Activated naive CD4-positive, alpha-beta T cell treated with anti-CD3 and anti-CD28 coated beads for 36 hours (primary cell): ENCODE data around the gene RNF187. TPM values are rescaled to one million over a fixed set of nuclear protein-coding genes. Genes with fewer than 3 reads are reported as not detected.
"Not testable (repeated sequence)": the region's sequence is repeated elsewhere in the genome, so short reads cannot be mapped to it uniquely, and the experiment has no call there.

Source experiments
- CTCF ChIA-PET: fragments of 350-600 bp; sonication (Branson Sonifier 250); formaldehyde crosslinking; loops from one replicate; lab custom pipeline; 2021; ENCODE audit warnings: antibody characterized with exemption; lab: Charles Lee
- DNase-seq: peaks from one replicate; pipeline ENCODE4 v3.0.0-alpha.2; 2020
- H3K27ac Mint-ChIP-seq: one replicate; pipeline ENCODE4 v1.8.0; 2021; ENCODE audit warnings: mild to moderate bottlenecking, mixed read lengths
- H3K27me3 Mint-ChIP-seq: one replicate; pipeline ENCODE4 v1.8.0; 2021; ENCODE audit warnings: low read depth, mixed read lengths
- H3K36me3 Mint-ChIP-seq: one replicate; pipeline ENCODE4 v1.8.0; 2021; ENCODE audit warnings: low read depth, mixed read lengths
- H3K4me1 Mint-ChIP-seq: one replicate; pipeline ENCODE4 v1.8.0; 2021; ENCODE audit warnings: low read depth, mixed read lengths
- H3K4me3 Mint-ChIP-seq: one replicate; pipeline ENCODE4 v1.8.0; 2021; ENCODE audit warnings: mild to moderate bottlenecking, moderate library complexity, mixed read lengths
- H3K9me3 Mint-ChIP-seq: one replicate; pipeline ENCODE4 v1.8.0; 2021; ENCODE audit warnings: mixed read lengths
- intact Hi-C: fragments of 100-400 bp; cut with micrococcal nuclease; formaldehyde crosslinking; loops from one replicate; pipeline ENCODE4 v1.15.1; 2023
- total RNA-seq, 2 experiments: library from RNA; stranded (reverse); gene quantifications; one replicate each; pipeline ENCODE4 v1.2.3, GENCODE V29; 2021

RNF187 gene
- total RNA-seq, 2 experiments from 2014 or later, result 112 to 116 TPM

DNA sequence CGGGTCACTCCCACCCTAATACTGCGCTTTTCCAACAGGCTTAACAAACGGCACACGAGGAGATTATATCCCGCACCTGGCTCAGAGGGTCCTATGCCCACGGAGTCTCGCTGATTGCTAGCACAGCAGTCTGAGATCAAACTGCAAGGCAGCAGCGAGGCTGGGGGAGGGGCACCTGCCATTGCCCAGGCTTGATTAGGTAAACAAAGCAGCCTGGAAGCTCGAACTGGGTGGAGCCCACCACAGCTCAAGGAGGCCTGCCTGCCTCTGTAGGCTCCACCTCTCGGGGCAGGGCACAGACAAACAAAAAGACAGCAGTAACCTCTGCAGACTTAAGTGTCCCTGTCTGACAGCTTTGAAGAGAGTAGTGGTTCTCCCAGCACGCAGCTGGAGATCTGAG is 18.8 kb downstream of the RNF187 start:
- H3K27ac Mint-ChIP-seq, H3K4me1 Mint-ChIP-seq, CTCF ChIA-PET: not testable (repeated sequence)

DNA sequence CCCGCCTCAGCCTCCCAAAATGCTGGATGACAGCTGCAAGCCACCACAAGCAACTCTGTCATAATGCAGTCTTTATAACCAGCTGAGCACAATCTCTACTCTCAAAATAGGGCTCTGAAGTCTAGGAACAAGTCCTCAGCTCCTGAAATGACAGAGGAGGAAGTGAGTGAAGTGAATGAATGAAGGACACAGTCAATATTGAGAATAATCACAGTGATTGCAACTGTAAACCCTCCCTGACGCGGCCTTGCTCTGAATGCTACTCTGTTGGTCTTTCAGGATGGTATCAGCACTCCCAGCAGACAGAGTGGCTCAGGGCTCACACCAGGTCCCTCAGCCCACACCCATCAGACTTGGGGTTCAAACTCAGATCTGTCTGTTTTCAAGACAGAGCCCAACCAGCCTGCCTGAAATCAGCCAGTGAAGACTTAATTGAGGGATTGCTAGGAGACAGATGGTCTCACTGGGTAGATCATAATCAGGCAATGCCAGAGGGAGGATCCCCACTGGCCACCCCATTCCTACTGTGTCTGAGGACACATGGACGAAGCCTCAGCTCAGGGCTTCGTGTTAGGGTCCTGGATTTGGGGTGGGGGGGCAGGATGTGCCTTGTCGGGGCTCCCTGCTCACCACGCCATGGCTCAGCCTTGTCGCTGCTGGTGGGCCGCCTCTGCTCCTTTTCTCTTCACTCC is 20.9 kb downstream of the RNF187 start:
- peaks cover 4% of the 10 kb centered on the region for H3K4me1 Mint-ChIP-seq
- CTCF ChIA-PET, result interaction anchor here (1.2 to 1.3 kb wide), 2 partner anchors 8 to 43 kb away, joined by 3 to 6 read pairs; no protein-coding TSS in a partner anchor
- no peak overlapping the region for H3K4me3 Mint-ChIP-seq
- intact Hi-C loops, result loop anchor here (10.0 kb wide), 1 partner anchor 187 kb away; no protein-coding TSS in a partner anchor
- peaks cover 2% of the 10 kb centered on the region for H3K27me3 Mint-ChIP-seq
- H3K36me3 Mint-ChIP-seq, result no peaks in the 10 kb centered on the region
- no peaks in the 10 kb centered on the region for H3K9me3 Mint-ChIP-seq
- no peak overlapping the region for H3K27ac Mint-ChIP-seq
- no peak for DNase-seq

More for the DNA sequence above, 18.8 kb downstream of the RNF187 start:
- H3K36me3 Mint-ChIP-seq, H3K27me3 Mint-ChIP-seq, DNase-seq, H3K4me3 Mint-ChIP-seq, H3K9me3 Mint-ChIP-seq: not testable (repeated sequence)
- intact Hi-C loops, result loop anchor here (10.0 kb wide), 1 partner anchor 189 kb away; no protein-coding TSS in a partner anchor

DNA sequence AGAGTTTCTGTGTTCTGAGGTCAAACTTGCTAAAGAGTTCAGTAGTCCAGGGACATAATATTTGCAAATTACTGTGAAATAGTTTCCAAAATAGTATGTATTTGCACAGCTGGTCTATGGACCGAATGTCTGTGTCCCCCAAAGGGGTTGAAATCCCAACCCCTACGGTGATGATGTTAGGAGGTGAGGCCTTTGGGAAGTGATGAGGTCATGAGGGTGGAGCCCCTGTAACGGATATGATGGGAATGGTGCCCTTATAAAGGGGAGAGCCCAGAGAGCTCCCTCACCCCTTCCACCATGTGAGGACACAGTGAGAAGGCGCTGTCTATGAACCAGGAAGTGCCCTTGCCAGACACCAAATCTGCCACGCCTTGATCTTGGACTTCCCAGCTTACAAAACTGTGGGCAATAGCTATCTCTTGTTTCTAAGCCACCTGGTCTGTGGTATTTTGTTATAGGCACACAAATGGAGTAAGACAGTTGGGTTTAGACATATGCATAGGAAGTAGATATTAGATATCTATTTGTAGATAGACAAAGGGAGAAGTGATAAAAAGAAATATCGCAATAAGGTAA is 21.7 kb downstream of the RNF187 start:
- Mint-ChIP-seq H3K4me3 (no peak overlapping the region), H3K4me1 (peaks cover 4% of the 10 kb centered on the region), H3K36me3 (no peaks in the 10 kb centered on the region), H3K9me3 (no peaks in the 10 kb centered on the region), H3K27me3 (peaks cover 2% of the 10 kb centered on the region), H3K27ac (no peak overlapping the region)
- CTCF ChIA-PET, result interaction anchor here (1.2 to 1.3 kb wide), 2 partner anchors 8 to 43 kb away, joined by 3 to 6 read pairs; no protein-coding TSS in a partner anchor
- intact Hi-C loops, result loop anchor here (10.0 kb wide), 1 partner anchor 186 kb away; no protein-coding TSS in a partner anchor
- no peak for DNase-seq

DNA sequence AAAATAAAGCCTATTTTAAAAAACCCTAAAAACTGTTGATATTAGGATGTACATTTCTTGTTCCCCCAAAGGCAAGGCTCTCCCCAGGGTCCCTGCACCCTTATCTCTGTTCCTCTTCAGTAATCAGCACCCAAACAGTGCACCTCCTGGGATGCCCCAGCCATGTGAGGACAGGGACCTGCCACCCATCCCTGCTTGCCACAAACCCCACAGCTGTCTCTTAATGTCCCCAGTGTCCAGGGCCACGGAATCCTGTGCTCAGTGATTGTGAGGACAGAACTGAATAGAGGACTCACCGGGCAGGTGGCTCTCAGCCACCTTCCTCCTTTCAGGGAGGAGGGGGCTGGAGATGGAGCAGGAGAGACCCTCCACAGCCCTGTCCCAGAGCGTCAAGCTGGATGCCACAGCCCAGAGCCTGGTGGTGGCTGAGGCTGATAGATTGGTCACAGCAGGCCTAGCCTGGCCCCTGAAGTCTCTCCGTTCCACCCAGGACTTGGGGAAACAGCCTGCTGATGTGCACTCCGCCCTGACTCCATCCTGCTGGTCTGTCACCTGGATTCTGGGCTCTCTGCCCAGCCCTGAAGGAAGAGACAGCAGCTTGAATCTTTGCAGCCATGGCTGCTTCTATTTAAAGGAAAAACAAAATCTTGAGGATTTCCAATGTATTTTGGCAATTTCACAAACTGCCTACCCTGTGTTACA is 23.1 kb downstream of the RNF187 start:
- no peaks in the 10 kb centered on the region for H3K9me3 Mint-ChIP-seq
- no peak overlapping the region for H3K27ac Mint-ChIP-seq
- CTCF ChIA-PET, result no interaction called here
- intact Hi-C loops, result no loop called here
- H3K27me3 Mint-ChIP-seq, result peaks cover 2% of the 10 kb centered on the region
- H3K4me1 Mint-ChIP-seq, result peaks cover 4% of the 10 kb centered on the region
- no peak for DNase-seq
- H3K36me3 Mint-ChIP-seq, result no peaks in the 10 kb centered on the region
- no peak overlapping the region for H3K4me3 Mint-ChIP-seq

DNA sequence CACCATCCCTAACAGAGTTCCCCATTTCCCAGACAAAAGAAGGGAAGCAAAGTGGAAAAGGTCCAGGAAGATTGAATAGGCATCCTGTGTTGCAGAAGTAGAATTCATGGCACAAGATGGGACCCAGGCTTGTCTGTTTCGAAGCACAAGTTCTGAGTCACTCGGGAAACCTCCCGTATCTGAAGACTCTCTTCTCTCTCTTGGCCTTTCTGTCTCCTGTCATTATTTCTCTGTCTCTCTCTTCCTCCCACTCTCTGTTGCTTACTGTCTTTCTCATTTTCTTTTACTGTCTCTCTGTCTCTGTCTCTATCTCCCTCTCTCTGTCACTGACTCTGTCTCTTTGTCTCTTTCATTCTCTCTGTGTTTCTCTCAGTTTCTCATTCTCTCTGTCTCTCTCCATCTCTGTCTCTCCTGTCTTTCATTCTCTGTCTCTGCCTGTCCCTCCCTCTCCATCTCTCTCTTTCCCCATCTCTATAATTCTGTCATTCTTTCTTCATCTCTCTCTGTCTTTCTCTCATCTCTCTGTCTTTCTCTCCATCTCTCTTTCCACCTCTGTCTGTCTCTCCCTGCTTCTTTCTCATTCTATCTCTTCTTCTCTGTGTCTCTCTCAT is 23.7 kb downstream of the RNF187 start:
- intact Hi-C loops, result no loop called here
- peaks cover 2% of the 10 kb centered on the region for H3K27me3 Mint-ChIP-seq
- no peak for DNase-seq
- H3K27ac Mint-ChIP-seq, result no peak overlapping the region
- no peak overlapping the region for H3K4me3 Mint-ChIP-seq
- peaks cover 4% of the 10 kb centered on the region for H3K4me1 Mint-ChIP-seq
- H3K9me3 Mint-ChIP-seq, result no peaks in the 10 kb centered on the region
- CTCF ChIA-PET, result no interaction called here
- H3K36me3 Mint-ChIP-seq, result no peaks in the 10 kb centered on the region

DNA sequence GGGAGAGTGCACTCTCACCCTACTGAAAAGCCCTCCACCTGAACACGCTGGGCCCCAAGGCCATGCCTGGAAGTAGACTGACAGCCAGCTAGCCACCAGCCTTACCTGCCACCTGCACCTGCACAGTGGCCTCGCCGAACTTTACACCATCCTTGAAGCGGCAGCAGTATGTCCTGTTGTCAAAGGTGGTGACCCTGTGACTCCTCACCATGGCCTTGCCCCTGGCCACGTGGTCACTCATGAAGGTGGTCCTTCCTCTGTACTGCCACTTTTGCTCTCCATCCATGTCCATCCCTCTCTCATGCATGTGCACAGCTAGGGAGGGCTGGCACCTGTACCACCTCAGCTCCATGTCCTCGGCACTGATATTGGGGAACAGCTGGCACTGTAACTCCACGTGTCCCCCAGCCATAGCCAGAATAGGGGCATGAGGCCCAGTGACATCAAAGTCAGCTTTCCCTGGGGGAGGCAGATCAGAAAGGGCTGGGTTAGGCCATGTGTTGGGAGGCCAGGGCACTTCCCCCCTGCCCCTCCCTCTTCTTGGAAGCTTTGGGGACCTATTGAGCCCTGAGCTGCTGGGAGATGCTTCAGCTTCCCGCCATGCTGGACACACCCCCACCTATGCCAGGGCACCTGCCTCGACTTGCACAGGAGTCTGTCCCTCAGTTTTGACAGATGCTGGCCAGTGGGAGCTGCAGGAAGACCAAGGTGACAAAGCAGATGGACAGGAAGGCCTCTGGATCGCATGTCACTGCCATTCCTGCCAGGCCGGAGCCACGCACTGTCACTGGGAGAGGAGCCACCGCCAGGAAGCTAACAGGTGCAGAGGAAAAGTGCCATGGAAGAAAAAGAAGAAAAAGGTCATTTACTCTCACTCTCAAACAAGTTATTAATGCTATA is 24.6 kb downstream of the RNF187 start:
- DNase-seq, result no peak
- H3K27me3 Mint-ChIP-seq, result peaks cover under 1% of the 10 kb centered on the region
- no peaks in the 10 kb centered on the region for H3K36me3 Mint-ChIP-seq
- H3K4me1 Mint-ChIP-seq, result peaks cover 4% of the 10 kb centered on the region
- no peak overlapping the region for H3K4me3 Mint-ChIP-seq
- intact Hi-C loops, result no loop called here
- no peak overlapping the region for H3K27ac Mint-ChIP-seq
- CTCF ChIA-PET, result interaction anchor here (5.6 kb wide), 1 partner anchor 11 kb away, joined by 30 read pairs; no protein-coding TSS in a partner anchor
- no peaks in the 10 kb centered on the region for H3K9me3 Mint-ChIP-seq

DNA sequence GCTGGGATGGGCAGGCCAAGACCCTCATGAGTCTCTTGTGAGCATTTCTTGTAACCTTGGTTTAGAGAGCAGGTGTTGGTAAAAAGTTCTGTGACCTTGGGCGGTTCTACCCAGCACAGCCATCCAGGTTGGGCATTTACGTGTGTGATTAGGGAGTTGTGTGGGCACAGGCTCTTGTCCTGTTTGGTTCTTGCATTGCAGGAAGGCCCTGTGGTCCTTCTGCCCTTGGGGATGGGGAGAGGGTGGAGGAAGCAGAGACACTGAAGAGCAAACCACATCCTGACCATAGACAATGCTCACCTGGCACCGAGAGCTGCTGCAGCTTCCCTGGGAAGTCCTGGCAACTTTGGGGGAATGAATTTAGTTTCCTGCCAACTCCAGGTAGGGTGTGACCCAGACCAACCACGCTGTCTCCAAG is 25.6 kb downstream of the RNF187 start:
- Mint-ChIP-seq H3K36me3 (no peaks in the 10 kb centered on the region), H3K4me3 (no peak overlapping the region), H3K4me1 (peaks cover 4% of the 10 kb centered on the region), H3K27ac (no peak overlapping the region), H3K27me3 (no peaks in the 10 kb centered on the region), H3K9me3 (no peaks in the 10 kb centered on the region)
- no peak for DNase-seq
- intact Hi-C loops, result no loop called here
- CTCF ChIA-PET, result interaction anchor here (0.7 to 5.6 kb wide), 2 partner anchors 12 to 357 kb away, joined by 3 to 30 read pairs; no protein-coding TSS in a partner anchor

DNA sequence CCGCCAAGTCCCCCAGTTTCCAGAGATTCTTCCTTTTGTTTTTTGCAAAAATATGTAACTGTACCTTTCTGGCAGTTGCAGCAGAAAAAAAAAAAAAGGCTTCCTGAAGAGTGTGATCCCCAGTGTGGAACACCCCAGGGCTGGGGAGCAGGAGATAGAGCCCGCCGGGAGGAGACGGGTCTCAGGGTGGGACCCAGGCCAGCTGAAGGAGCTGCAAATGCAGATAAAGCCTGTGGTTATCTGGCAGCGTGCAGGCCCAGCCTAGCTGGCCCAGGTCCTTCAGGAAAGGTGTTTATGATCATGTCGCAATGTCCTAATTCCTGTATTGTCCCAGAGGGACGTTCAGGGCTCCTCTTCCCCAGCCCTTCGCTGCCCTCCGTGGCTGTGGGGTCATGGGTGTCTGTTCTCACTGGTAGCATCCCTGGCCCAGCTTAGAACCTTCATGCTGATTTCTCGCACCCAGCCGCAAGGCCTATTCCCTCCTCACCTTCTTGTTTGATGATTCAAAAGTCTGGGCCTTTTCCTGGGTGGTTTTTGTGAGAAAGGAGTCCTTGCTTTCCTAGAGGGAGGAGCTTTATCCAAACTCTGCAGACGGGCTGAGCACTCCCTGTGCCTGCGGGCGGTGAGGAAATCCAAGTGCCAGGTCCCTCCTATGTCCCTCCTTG is 26.2 kb downstream of the RNF187 start:
- H3K4me3 Mint-ChIP-seq, result no peak overlapping the region
- H3K4me1 Mint-ChIP-seq, result peaks cover 4% of the 10 kb centered on the region
- intact Hi-C loops, result no loop called here
- no peak overlapping the region for H3K27ac Mint-ChIP-seq
- no peak for DNase-seq
- no peaks in the 10 kb centered on the region for H3K27me3 Mint-ChIP-seq
- no peaks in the 10 kb centered on the region for H3K36me3 Mint-ChIP-seq
- CTCF ChIA-PET, result interaction anchor here (0.7 to 5.6 kb wide), 3 partner anchors 12 to 953 kb away, joined by 3 to 30 read pairs (median 3); no protein-coding TSS in a partner anchor
- no peaks in the 10 kb centered on the region for H3K9me3 Mint-ChIP-seq

DNA sequence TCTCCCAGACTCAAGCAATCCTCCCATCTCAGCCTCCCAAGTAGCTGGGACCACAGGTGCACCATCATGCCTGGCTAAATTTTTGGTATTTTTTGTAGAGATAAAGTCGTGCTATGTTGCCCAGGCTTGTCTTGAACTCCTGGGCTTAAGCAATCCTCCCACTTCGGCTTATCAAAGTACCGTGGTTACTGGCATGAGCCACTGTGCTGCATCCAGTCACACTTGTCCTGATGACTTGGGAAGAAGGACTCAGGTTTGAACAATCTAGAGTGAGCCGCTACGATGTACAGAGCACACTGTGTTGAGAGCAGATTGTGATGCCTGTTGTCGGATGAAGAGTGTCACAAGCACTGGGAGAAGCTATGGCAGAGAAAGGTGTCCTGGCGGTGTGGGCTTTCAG is 27.2 kb downstream of the RNF187 start:
- no peak for DNase-seq
- intact Hi-C loops, result loop anchor here (2.0 kb wide), 2 partner anchors 302 to 516 kb away; no protein-coding TSS in a partner anchor
- H3K36me3 Mint-ChIP-seq, result no peaks in the 10 kb centered on the region
- peaks cover 2% of the 10 kb centered on the region for H3K27me3 Mint-ChIP-seq
- H3K9me3 Mint-ChIP-seq, result no peaks in the 10 kb centered on the region
- peaks cover 4% of the 10 kb centered on the region for H3K4me1 Mint-ChIP-seq
- H3K4me3 Mint-ChIP-seq, result no peak overlapping the region
- CTCF ChIA-PET, result interaction anchor here (1.0 to 5.6 kb wide), 3 partner anchors 13 to 135 kb away, joined by 3 to 30 read pairs (median 11); no protein-coding TSS in a partner anchor
- no peak overlapping the region for H3K27ac Mint-ChIP-seq

DNA sequence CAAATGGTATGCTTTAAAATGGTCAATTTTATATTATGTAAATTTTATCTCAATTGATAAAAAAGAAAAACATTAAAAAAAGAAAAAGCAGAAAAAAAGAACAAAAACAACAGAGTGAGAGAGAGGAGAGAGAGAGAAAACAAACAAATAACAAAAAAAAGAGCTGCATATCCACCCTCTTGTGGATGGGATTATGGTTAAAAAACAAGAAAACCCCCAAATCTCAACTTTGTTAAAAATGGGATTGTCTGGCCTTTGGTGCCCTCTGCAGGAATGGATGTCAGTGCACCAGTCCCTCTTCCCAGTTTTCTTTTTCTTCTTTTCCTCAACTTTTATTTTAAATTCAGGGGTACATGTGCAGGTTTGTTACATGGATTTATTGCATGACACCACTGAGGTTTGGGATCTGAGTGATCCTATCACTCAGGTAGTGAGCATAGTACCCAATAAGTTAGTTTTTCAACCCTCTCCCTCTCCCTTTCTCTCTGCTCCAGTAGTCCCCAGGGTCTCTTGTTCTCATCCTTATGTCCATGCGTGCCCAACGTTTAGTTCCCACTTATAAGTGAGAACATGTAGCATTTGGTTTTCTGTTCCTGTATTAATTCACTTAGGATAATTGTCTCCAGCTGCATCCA is 28.1 kb downstream of the RNF187 start:
- peaks cover 2% of the 10 kb centered on the region for H3K27me3 Mint-ChIP-seq
- intact Hi-C loops, result loop anchor here (1.0 to 2.0 kb wide), 6 partner anchors 14 to 517 kb away; no protein-coding TSS in a partner anchor
- CTCF ChIA-PET, result interaction anchor here (0.7 to 5.6 kb wide), 3 partner anchors 14 to 174 kb away, joined by 3 to 30 read pairs (median 11); no protein-coding TSS in a partner anchor

More for the DNA sequence above, 28.1 kb downstream of the RNF187 start:
- Mint-ChIP-seq H3K9me3 (no peaks in the 10 kb centered on the region), H3K27ac (no peak overlapping the region), H3K4me3 (no peak overlapping the region), H3K36me3 (no peaks in the 10 kb centered on the region), H3K4me1 (peaks cover 4% of the 10 kb centered on the region)
- DNase-seq, result peak; percentile 60
